Stimulated activated CD4-positive, alpha-beta T cell treated with anti-CD3 and anti-CD28 coated beads, Interleukin-1b, Interleukin-23, amount 100 ng/mL, for 1 hour (primary cell): ENCODE measurements around the gene EXOC4.

Source experiments
- DNase-seq, 2 donors: peaks; one replicate each; pipeline ENCODE4 v3.0.0-alpha.2; 2020; ENCODE audit warnings: low read depth in 2 of 2

Gene EXOC4

GRCh38 chr7:133491201-133491691, 238.4 kb downstream of the EXOC4 start:
- no peak for DNase-seq

DNA sequence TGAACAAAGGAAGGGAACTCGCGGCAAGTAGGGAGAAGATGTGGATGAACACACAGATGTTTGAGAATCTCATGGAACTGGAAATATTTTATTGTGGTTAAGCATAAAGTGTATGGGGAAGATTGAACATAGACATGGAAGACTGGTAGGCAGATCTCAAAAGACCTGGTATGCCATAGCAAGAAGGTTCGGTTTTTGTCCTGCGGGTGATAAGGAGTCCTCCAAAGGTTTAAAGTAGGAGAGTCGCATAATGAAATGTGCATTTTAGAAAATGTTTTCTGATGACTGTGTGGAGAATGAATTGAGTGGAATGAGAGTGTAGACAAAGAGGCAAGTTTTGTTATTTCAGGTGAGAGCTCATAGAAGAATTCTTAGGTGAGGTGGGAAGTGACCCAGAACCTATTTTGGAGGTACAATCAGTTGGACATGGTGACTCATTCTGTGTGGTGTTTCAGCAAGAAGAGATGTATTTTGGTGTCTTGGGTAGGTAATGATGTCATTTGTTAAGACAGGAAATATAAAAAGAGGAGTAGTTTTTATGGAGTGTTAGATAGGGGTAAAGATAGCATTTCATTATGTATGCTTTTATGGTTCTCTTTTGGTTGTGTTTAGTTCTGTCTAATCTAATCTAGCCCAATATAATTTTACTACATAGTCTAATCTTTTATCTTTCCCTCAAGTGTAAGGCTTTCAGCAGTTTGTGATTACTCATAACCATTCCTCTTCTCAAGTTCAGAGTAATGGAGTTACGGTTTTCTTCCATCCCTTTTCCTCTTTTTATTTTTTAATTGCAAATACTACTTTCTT, 239.2 kb downstream of the EXOC4 start:
- no peak for DNase-seq

GRCh38 chr7:133497061-133497460, 244.2 kb downstream of the EXOC4 start:
- DNase-seq, result no peak

DNA sequence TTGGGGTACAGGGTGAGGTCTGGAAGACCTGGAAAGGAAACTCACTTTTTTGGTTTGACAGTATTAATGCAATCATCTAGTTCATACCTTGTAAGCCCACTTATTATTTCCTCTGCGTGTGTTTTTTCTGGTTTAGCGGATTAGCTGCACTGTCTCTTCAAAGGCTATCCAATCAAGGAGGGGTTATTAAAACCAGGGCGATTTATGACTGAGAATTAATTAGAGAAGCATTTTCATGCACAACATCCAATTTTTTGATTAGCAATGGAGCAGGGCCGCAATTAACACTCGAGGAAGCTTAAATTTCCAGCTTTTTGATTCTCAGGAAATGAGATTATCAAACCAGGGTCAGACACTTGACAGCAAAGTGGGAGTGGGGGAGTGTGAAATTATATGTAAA, 248.9 kb downstream of the EXOC4 start:
- no peak for DNase-seq

GRCh38 chr7:133502498-133502897, 249.6 kb downstream of the EXOC4 start:
- no peak for DNase-seq

DNA sequence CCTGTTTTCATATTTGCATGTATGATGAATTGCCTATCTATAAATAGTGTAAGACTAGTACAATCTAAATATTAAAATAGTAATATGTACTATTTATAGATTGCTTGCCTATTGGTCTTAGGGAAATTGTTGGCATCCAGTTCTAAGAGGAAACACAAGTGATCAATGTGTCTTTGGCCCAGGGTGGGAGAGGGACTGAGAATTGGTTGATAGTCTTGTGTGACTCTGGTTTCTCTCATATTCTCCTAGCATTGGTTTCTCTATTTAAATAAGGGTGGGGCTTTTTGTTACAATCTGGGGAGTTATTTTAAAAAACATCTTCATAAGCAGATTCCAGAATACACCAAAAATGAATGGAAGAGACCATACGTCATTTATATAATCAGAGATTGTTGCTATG, 250.1 kb downstream of the EXOC4 start:
- no peak for DNase-seq

DNA sequence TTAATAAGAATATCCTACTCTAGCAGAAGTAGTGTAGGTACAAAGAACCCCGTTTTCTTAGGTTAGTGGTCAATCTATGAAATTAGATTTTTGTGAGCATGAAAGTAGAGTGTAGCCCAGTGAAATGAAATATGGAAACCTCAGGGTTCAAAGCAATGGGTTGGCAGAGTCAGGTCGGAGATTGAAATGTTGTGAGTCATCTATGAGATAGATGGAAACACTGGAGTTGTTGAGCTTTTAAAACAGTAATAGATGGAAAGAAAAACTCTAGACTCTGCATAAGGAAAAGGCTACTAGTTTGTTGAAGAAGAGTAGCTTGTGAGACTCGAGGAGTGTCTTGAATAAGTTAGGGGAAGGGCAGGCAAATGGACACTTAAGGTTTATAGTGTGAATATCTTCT, 251.9 kb downstream of the EXOC4 start:
- no peak for DNase-seq

GRCh38 chr7:133509822-133510221, 256.9 kb downstream of the EXOC4 start:
- no peak for DNase-seq

- no peak for DNase-seq
Measured at GRCh38 chr7:133510326-133511055, 257.6 kb downstream of the EXOC4 start.

- DNase-seq, result no peak
Measured at GRCh38 chr7:133511252-133511651, 258.4 kb downstream of the EXOC4 start.

DNA sequence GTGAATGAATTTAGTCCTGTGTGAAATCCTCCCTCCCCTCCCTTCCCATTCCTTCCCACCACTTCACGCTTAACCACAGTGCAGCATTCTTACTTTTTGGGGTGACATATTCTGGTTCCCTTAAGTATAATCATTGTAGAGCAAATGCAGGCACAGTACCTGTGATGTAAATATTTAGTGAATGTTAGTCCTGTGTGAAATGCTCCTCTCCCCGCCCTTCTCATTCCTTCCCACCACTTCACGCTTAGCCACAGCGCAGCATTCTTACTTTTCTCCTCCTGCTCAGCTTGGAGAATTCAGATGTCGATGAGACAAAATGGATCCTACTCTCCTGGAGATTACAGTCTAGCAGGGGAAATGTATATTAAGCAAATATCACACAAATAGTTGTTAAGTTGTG, 258.8 kb downstream of the EXOC4 start:
- DNase-seq, result no peak

DNA sequence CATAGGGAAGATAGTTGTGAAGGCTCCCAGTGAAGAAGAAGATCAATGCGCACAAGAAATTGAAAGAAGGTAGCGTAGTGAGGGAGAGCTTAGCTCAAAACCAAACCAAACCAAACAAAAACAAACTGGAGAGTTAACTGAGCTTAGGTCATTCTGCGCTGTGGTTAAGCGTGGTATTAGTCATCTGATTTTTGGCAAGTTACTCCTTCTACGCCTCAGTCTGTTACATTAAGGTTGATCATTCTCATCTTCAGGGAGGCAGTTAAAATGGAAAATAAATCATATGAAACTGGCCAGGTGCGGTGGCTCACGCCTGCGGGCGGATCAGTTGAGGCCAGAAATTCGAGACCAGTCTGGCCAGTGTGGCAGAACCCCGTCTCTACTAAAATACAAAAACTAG, 259.7 kb downstream of the EXOC4 start:
- DNase-seq, result no peak

- no peak for DNase-seq
Measured at GRCh38 chr7:133513608-133514007, 260.7 kb downstream of the EXOC4 start.

- DNase-seq, result no peak
Measured at GRCh38 chr7:133514551-133514950, 261.7 kb downstream of the EXOC4 start.

DNA sequence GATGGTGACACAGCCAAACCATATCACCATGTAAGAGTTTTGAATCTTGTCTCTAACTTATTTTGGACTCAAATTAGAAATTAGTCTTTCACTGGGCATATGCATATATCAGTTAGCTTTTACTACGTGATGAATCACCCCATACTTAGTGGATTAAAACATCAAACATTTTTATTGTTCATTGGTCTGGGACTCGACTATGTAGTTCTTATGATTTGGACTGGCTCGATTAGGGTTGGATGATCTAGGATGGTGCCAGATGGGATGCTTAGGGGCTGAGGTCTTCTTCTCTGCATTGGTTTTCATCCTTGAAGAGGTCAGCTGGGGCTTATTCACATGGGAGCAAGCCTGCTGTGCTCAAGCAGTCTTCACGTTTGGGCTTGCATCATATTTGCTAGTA, 264.9 kb downstream of the EXOC4 start:
- DNase-seq, result no peak

DNA sequence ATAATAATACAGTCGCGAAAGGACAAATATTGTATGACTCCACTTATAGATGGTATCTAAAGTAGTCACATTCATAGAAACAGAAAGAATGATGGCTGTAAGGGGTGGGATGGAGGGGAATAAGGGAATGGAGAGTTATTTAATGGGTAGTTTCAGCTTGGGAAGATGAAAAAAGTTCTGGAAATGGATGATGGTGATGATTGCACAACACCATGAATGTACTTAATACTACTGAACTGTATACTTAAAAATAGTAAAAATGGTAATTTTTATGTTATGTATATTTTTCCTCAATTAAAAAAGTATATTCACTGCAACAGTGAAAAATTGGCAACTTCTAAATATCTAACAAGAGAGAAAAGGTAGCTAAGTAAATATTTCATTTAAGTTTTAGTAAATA, 265.8 kb downstream of the EXOC4 start:
- DNase-seq, result no peak

GRCh38 chr7:133520248-133520647, 267.4 kb downstream of the EXOC4 start:
- DNase-seq, result no peak

DNA sequence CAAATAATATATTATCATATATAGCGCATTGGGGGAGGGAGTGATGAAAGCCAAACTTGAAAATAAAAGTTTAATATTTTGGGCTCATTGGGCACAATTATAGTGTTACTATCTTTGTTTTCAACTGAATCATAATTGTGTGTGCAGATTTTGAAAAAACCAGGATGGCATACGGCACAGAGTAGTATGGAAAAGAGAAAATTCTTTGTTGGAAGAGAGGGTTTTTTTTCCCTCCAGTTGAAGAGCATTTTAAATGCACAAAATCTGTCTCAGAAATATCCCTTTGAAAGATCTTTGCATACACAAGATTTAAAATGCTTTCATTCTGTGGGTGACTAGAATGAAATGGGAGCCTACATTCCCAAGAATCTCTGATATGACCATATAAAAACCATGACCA, 269.6 kb downstream of the EXOC4 start:
- DNase-seq, result no peak

- DNase-seq, result no peak
Measured at GRCh38 chr7:133528796-133529195, 275.9 kb downstream of the EXOC4 start.

GRCh38 chr7:133529861-133530260, 277.0 kb downstream of the EXOC4 start:
- no peak for DNase-seq

- no peak for DNase-seq
Measured at GRCh38 chr7:133530682-133531081, 277.8 kb downstream of the EXOC4 start.

GRCh38 chr7:133534816-133535215, 281.9 kb downstream of the EXOC4 start:
- no peak for DNase-seq

- DNase-seq, result no peak
Measured at GRCh38 chr7:133535308-133535707, 282.4 kb downstream of the EXOC4 start.
